HG03196 (cell line): ENCODE results near the gene SLC19A1.

Experiments
- ATAC-seq: cut with Tn5 transposase; IDR thresholded peaks from one replicate; pipeline ENCODE4 v1.9.1; 2021; ENCODE audit not compliant: unreplicated experiment

Gene SLC19A1

DNA sequence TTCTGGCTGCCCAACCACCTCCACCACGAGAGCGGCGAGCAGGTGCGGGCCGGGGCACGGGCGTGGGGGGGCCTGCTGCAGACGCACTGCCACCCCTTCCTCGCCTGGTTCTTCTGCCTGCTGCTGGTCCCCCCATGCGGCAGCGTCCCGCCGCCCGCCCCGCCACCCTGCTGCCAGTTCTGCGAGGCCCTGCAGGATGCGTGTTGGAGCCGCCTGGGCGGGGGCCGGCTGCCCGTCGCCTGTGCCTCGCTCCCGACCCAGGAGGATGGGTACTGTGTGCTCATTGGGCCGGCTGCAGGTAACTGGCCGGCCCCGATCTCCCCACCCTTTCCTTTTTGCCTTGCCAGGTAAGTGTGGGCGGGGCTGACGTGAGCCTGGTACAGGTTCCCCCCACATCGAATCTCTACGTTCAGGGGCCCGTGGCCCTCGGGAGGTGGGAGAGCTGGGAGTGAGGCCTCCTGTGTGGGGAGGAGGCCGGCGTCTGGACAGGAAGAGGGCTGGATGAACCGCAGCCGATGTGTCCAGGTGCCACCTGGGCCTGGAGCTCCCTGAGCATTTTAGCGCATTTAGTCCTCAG lies 85.6 kb downstream of the SLC19A1 start:
- ATAC-seq: no peak

DNA sequence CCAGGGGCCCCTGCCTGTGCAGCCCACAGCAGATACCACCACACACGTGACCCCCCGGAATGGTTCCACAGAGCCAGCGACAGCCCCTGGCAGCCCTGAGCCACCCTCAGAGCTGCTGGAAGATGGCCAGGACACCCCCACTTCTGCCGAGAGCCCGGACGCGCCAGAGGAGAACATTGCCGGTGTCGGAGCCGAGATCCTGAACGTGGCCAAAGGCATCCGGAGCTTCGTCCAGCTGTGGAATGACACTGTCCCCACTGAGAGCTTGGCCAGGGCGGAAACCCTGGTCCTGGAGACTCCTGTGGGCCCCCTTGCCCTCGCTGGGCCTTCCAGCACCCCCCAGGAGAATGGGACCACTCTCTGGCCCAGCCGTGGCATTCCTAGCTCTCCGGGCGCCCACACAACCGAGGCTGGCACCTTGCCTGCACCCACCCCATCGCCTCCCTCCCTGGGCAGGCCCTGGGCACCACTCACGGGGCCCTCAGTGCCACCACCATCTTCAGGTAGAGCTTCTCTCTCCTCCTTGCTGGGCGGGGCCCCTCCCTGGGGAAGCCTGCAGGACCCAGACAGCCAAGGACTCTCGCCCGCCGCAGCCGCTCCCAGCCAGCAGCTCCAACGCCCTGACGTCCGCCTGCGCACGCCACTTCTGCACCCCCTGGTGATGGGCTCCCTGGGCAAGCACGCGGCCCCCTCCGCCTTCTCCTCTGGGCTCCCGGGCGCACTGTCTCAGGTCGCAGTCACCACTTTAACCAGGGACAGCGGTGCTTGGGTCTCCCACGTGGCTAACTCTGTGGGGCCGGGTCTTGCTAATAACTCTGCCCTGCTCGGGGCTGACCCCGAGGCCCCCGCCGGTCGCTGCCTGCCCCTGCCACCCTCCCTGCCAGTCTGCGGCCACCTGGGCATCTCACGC lies 86.3 kb downstream of the SLC19A1 start:
- ATAC-seq: no peak

DNA sequence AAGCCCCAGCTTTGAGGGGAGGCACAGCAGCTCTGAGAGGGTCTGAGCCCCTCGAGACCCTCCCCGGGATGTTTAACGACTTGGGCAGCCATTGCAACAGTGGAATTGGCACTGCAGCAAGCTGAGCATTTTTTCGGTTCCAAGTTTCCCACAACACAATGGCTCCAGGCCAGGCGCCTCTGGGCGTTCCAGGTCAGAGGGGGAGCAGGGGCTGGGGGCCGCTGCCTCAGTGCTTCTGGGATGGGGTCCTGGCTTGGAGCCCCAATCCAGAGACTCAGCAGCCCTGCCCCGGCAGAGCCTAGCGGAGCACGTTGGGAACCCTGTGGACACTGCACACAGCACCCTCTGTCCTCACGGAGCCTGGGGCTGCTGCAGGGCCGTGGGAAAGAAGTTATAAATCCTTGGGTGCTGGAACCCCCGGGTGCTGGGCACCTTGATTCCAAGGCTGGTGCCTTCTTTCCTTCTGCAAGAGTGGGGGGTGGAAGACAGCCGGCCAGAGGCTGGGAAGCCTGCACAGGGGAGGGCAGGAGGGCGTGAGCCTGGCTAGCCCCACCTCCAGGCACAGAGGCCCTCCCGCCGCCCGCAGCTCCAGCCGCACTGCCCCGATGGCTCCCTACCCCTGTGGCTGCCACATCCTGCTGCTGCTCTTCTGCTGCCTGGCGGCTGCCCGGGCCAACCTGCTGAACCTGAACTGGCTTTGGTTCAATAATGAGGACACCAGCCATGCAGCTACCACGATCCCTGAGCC lies 87.1 kb downstream of the SLC19A1 start:
- ATAC-seq: no peak

DNA sequence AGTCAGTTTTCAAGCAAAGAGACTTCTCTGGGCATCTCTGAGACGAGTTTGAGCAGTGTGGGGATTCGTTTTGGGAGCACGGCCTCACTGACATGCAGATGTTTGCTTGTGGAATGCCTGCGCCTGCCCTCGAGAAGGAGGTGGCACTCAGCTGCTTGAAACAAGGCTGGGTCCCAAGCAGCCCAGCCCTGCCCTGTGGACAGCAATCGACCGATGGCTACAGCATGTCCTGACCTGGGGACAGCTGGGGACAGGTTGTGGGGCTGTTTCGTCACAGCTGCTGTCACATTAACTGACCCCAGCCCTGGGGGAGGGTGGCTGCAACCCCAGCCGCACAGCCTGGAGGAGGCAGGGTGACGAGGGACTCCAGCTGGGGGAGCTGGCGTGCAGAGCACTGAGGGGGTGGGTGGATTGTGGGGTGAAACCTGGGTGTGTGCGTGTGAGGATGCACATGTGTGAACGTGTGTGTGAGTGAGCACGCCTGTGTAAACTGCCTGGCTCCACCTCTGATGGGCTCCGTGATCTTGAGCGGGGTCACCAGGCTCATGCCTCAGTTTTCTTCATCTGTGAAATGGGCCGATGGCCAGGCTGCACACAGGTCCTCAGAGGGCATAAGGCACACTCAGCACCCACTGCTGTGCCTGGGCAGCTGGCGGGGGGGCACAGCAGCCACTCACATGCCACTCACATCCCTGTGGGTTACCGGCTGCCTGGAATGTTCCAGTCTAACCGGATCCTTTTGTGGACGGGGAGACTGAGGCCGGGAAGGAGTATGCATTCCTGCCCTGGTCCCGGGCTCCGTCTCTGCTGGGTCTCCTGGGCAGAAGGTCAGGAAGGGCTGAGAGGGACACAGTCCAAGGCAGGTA lies 87.9 kb downstream of the SLC19A1 start:
- no peak for ATAC-seq

DNA sequence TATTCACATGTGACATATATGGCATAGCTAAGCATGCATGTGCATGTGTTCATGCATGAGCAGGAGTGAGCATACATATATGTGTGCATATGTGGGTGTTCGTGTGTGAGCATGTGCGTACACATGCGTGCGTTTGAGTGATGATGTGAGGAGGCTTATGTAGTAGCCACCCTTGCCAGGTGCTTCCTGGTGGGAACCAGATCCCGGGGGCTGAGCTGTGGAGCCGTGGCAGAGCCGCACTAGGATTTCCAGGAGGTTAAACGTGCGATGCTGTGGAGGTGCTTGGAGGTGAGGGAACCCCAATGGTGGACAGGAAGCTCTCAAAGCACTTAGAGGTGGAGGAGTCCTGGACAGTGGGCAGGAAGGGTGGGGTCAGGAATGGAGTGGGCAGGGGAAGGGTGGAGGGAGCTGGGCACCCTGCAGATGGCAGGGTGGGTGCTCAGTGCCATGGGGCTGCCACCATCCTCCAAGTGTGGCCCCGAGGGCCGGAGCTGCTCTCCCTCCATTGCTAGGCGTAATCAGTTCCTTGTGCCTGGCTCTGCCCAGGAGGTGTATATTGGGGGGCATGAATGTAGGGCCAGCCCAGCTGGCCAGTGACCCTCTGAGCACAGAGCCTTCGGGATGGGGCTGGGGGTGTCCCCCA lies 88.8 kb downstream of the SLC19A1 start:
- ATAC-seq: no peak

DNA sequence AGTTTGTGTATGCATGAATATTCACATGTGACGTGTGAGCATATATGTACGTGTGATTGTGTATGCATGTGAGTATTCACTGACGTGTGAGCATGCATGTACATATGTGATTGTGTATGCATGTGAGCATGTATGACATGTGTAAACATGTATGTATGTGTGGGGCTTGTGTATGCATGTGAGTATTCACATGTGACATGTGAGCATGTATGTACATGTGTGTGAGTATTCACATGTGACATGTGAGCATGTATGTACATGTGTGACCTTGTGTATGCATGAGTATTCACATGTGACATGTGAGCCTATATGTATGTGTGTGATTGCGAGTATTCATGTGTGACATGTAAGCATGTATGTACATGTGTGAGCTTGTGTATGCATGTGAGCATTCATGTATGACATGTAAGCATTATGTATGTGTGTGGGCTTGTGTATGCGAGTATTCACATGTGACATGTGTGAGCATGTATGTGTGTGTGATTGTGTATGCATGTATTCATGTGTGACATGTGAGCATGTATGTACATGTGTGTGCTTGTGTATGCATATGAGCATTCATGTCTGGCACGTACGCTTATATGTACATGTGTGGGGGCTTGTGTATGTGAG lies 89.4 kb downstream of the SLC19A1 start:
- no peak for ATAC-seq

DNA sequence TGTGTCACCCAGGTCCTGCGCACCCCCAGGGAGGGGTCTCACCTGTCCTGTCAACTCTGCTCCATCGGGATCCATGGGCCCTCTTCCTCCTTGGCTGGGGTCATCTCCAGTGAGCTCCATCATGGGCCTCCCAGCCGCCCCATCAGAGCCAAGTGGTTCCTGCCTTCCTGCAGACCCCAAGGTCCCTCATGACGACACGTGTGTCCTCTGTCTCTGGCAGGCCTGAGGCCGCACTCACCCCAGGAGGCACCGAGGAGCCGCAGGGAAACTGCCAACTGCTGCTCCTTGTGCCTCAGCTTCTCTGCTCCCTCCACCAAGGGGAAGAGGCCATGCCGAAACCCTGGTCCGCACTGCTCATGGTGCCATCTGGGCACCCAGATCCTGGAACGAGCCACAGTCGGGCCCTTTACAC lies 90.5 kb downstream of the SLC19A1 start:
- ATAC-seq: no peak

DNA sequence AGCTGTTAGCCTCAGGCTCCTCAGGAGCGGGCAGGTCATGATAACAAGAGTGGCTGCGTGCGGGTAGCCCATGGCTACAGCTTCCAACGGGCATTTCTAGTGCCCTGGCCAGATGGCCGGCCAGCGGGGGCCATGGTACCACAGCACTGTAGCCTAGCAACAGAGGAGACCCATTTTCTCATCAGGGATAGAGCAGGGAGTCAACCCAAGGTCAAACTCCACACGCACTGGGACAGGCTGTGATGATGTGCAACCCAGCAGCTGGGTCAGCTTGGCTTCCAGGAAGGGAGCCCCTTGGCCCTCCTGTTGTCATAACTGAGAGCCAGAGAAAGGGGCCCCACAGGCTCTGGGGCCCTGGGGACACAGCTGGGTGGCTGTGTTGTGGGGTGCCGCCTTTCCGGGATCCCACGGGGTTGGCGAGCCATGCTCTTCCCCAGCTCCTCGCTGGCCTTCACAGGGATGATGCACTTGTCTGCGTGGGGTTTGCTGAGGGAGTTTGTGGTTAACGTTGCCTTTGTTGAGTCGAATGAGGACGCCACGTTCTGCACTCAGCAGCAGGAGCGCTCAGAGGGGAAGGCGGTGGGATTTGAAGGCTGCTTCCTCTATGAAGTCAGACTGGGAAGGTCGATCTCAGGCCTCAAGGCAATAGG lies 91.0 kb downstream of the SLC19A1 start:
- no peak for ATAC-seq

DNA sequence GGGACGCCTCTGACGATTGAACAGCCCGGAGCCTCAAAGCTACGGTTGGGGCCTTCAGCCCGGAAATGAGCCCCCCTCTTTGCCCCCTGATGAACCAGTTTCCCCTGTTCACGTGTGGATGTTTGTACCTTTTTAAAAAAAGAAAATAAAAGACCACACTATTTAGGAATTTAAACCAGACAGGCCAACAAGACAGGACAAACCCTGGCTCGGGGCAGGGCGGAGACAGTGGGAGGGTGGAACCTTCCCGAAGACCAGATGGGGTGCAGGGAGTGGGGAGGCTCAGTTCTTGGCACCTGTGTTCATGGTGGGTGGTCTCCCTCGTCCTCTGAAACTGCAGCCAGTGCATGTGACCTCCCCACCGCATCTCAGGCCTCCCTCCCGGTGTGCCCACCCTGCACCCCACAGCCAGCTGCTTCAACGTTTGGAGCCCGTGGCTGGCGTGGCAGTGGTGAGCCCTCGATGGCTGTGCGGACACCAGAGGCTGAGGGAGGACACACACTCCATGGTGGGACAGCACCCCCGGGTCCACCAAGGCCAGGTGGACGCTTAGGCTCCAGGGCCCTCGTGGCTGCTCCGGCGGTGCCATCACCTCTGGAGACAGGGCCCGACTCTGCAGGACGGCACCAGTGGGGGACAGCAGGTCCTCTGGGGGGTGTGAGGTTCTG lies 91.7 kb downstream of the SLC19A1 start:
- ATAC-seq: no peak

DNA sequence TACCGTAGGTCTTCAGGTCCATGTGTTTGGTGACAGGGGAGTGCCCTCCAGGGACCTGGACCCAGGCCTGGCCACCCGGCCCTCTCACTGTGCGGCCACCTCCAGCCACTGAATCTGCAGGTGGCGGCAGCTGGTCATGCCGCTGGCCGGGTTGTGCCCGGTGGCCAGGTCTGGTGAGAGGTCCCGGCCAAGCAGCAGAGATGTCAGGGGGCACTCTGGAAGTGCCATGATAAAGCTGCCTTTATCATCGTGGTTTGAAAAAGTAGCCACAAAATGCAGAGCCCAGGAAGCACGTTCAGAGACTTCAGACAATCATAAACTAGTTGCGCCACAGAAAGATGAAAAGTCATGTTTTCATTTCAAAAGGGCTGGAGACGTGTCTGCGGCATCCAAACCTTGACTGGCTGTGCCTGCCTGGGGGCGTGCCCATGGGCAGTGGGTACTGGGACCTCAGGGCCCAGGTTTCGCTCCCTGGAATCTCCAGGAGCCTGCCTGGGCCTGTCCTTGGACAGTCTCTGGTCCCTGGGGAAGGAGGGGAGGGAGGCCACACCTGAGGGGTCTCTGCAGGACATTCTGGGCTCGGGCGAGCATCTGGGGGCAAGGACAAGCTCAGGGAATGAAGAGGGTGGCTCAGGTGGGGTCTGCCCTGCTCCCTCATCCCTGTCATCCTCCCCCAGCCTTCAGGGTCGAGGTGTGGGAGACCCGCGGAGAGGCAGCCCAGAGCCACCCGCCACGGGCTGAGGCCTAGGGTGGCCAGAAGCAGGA lies 92.4 kb downstream of the SLC19A1 start:
- no peak for ATAC-seq

DNA sequence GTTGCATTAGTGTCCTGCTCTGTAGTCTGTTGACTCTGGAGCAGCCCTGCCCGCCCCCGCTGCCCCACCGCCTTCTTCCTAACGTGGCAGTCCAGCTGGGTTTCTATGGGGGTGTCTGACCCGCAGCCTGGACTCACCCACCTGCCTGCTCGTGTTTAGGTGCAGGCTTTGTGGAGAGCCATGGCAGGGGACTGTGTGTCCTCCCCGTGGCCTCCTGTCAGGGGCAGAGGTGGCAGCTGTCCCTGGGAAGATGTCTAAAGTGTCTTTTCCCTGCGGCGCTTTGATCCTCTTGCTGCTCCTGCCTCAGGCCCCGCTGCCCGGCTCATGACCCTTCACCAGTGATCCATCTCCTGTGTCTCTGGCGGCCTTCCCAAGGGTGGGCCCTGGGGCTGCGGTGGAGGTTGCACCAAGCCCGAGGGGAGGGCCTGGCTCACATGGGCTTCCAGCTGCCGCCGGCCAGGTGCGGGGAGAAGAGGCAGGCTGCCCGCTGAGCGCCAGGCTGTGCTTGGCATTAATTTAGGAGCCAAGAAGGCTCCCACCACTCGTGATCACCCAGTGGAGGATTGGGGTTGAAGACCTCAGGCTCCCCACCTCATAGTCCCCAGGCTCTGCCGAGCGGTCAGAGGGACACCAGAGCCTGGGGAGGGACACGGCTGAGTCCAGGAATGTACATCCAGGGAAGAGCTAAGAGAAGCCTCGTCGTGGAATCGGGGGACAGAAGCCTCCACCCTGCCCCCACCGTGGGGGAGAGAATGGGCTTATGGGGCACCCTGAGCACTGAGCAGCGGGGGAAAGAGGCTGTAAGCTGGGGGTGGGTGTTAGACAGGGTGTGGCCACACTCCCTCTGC lies 93.2 kb downstream of the SLC19A1 start:
- ATAC-seq: no peak

DNA sequence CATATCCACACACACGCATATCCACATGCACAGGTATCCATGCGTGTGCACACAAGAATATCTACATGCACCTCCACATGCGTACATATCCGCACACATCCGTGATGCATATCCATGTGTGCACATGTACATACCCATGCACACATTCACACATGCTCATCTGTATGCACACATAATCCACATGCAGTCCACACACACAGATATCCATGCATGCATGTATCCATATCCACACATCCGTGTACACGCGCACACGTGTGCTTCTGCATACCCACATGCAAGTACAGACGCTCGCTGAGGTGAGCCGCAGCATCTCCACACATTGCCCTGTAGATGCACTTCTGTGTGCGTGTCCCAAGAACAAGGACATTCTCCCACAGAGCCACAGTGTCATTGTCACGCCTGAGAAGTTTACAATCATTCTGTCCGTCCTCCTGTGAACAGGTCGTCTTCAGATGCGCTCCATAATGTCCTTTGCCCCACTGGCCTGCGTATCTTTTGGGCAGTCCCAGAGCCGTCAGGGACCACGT lies 93.9 kb downstream of the SLC19A1 start:
- no peak for ATAC-seq
